Calu3 (cell line): ENCODE measurements around the gene NYNRIN. TPM values are rescaled to one million over a fixed set of nuclear protein-coding genes. Genes with fewer than 3 reads are reported as not detected.
A peak's percentile ranks its signal among the peaks of the same experiment; 100 is the strongest.

Experiments used
- BruUV-seq: library from RNA; stranded (reverse); fragments of 400-500 nt; replicated peaks from 2 replicates; lab custom pipeline; 2021; lab: Mats Ljungman, UMichigan
- CTCF ChIA-PET: fragments of 300-600 bp; sonication (Branson Sonifier 250); formaldehyde crosslinking; loops from one replicate; lab custom pipeline; 2022; ENCODE audit warnings: antibody characterized with exemption; lab: Charles Lee
- DNase-seq: peaks from one replicate; pipeline ENCODE4 v3.0.0; 2022
- H3K27ac Mint-ChIP-seq: one replicate; pipeline ENCODE4 v1.8.0; 2022; ENCODE audit warnings: mixed read lengths; ENCODE audit not compliant: unreplicated experiment
- H3K27me3 Mint-ChIP-seq: one replicate; pipeline ENCODE4 v1.8.0; 2022; ENCODE audit warnings: mixed read lengths; ENCODE audit not compliant: unreplicated experiment
- H3K36me3 Mint-ChIP-seq: one replicate; pipeline ENCODE4 v1.8.0; 2022; ENCODE audit warnings: mild to moderate bottlenecking, moderate library complexity, mixed read lengths; ENCODE audit not compliant: insufficient read depth, unreplicated experiment
- H3K4me1 Mint-ChIP-seq: one replicate; pipeline ENCODE4 v1.8.0; 2022; ENCODE audit warnings: mild to moderate bottlenecking, low read depth, mixed read lengths; ENCODE audit not compliant: unreplicated experiment
- H3K4me3 Mint-ChIP-seq: one replicate; pipeline ENCODE4 v1.8.0; 2022; ENCODE audit warnings: mild to moderate bottlenecking, low read depth, moderate library complexity, mixed read lengths; ENCODE audit not compliant: unreplicated experiment
- H3K9me3 Mint-ChIP-seq: one replicate; pipeline ENCODE4 v1.8.0; 2022; ENCODE audit warnings: low read depth, mixed read lengths; ENCODE audit not compliant: unreplicated experiment
- CTCF ChIP-seq: fragments of 200-600 bp; IDR thresholded peaks from one replicate; pipeline ENCODE4 v1.8.0; 2022; ENCODE audit warnings: antibody characterized with exemption; ENCODE audit not compliant: unreplicated experiment
- intact Hi-C: fragments of 100-400 bp; cut with micrococcal nuclease; formaldehyde crosslinking; loops from one replicate; pipeline ENCODE4 v1.10.0; 2022; ENCODE audit not compliant: unreplicated experiment
- total RNA-seq: library from RNA; stranded (reverse); gene quantifications from 2 replicates; pipeline ENCODE4 v1.2.3, GENCODE V29; 2022

Gene NYNRIN
- total RNA-seq, 1 experiment from 2014 or later, result 7.5 TPM

- no peak overlapping the region for H3K27ac Mint-ChIP-seq
- DNase-seq, result no peak
- TF ChIP-seq CTCF, result no peak
- CTCF ChIA-PET, result no interaction called here
- H3K9me3 Mint-ChIP-seq, result no peaks in the 10 kb centered on the region
- H3K36me3 Mint-ChIP-seq, result no peaks in the 10 kb centered on the region
- peaks cover 11% of the 10 kb centered on the region for H3K4me1 Mint-ChIP-seq
- no TSS peak for BruUV-seq
- intact Hi-C loops, result no loop called here
- no peaks in the 10 kb centered on the region for H3K27me3 Mint-ChIP-seq
- no peak overlapping the region for H3K4me3 Mint-ChIP-seq
Observed at GRCh38 chr14:24416932-24417619, 18.3 kb downstream of the NYNRIN start.

GRCh38 chr14:24417832-24418491, 19.2 kb downstream of the NYNRIN start:
- Mint-ChIP-seq H3K27ac (no peak overlapping the region), H3K4me1 (peaks cover 11% of the 10 kb centered on the region), H3K36me3 (no peaks in the 10 kb centered on the region), H3K27me3 (no peaks in the 10 kb centered on the region), H3K9me3 (no peaks in the 10 kb centered on the region), H3K4me3 (no peak overlapping the region)
- DNase-seq, result no peak
- intact Hi-C loops, result no loop called here
- BruUV-seq, result no TSS peak
- CTCF ChIA-PET, result interaction anchor here (1.0 kb wide), 1 partner anchor 86 kb away, joined by 3 read pairs; no protein-coding TSS in a partner anchor
- TF ChIP-seq CTCF, result no peak

- no peaks in the 10 kb centered on the region for H3K27me3 Mint-ChIP-seq
- no peaks in the 10 kb centered on the region for H3K36me3 Mint-ChIP-seq
- DNase-seq, result no peak
- intact Hi-C loops, result no loop called here
- H3K4me3 Mint-ChIP-seq, result no peak overlapping the region
- H3K27ac Mint-ChIP-seq, result peak overlapping the region; percentile 46
- CTCF ChIA-PET, result interaction anchor here (1.0 to 2.0 kb wide), 2 partner anchors 13 to 86 kb away, joined by 3 to 5 read pairs; no protein-coding TSS in a partner anchor
- H3K4me1 Mint-ChIP-seq, result peaks cover 11% of the 10 kb centered on the region
- no peaks in the 10 kb centered on the region for H3K9me3 Mint-ChIP-seq
- no TSS peak for BruUV-seq
- no peak for TF ChIP-seq CTCF
Observed at GRCh38 chr14:24418492-24418873, 19.7 kb downstream of the NYNRIN start.

- Mint-ChIP-seq H3K4me1 (peaks cover 35% of the 10 kb centered on the region), H3K27me3 (no peaks in the 10 kb centered on the region)
- CTCF ChIA-PET, result interaction anchor here (1.3 to 1.8 kb wide), 2 partner anchors 9 to 89 kb away, joined by 3 to 6 read pairs; no protein-coding TSS in a partner anchor
Observed at GRCh38 chr14:24422261-24422660, 23.5 kb downstream of the NYNRIN start.

More at GRCh38 chr14:24422261-24422660, 23.5 kb downstream of the NYNRIN start:
- Mint-ChIP-seq H3K9me3 (no peaks in the 10 kb centered on the region), H3K4me3 (no peak overlapping the region), H3K36me3 (no peaks in the 10 kb centered on the region), H3K27ac (no peak overlapping the region)
- no TSS peak for BruUV-seq
- intact Hi-C loops, result no loop called here
- no peak for DNase-seq
- TF ChIP-seq CTCF, result no peak
